HEK293 (cell line): ENCODE results near the gene ABCC10.

Experiments
- CTCF ChIA-PET: fragments of 350-600 bp; formaldehyde crosslinking; extraction: SDS; loops from one replicate; lab custom pipeline; 2021; ENCODE audit warnings: antibody characterized with exemption; lab: Yijun Ruan, JAX
- POLR2A ChIA-PET: fragments of 300-600 bp; formaldehyde crosslinking; extraction: SDS; loops from one replicate; lab custom pipeline; 2020; ENCODE audit warnings: antibody characterized with exemption, inconsistent platforms; lab: Yijun Ruan, JAX
- H3K27ac ChIP-seq: fragments of 200-500 bp; sonication (Bioruptor generic); 2 replicates; pipeline ENCODE4 v1.5.1; 2014; ENCODE audit warnings: low read depth, low read length, control low read depth, inconsistent platforms; ENCODE audit errors: extremely low read depth
- H3K36me3 ChIP-seq, 2 experiments: fragments of 200-500 bp in 1 of 2; sonication (Bioruptor generic) in 1 of 2; 1 replicate in 1 of 2; 2 replicates in 1 of 2; pipeline ENCODE4 v1.5.1; 2014 to 2017; ENCODE audit warnings: inconsistent platforms in 2 of 2, low read length in 2 of 2; ENCODE audit not compliant: control insufficient read depth in 2 of 2, insufficient read depth in 1 of 2
- H3K4me1 ChIP-seq: fragments of 200-500 bp; sonication (Bioruptor generic); 2 replicates; pipeline ENCODE4 v1.5.1; 2014; ENCODE audit warnings: mild to moderate bottlenecking, low read length, inconsistent platforms; ENCODE audit not compliant: control insufficient read depth, insufficient read depth
- H3K4me3 ChIP-seq: 2 replicates; pipeline ENCODE4 v1.5.1; 2011; ENCODE audit warnings: low read depth, mild to moderate bottlenecking, control low read depth, low read length, moderate library complexity
- H3K9me3 ChIP-seq: fragments of 200-500 bp; sonication (Bioruptor generic); 2 replicates; pipeline ENCODE4 v1.5.1; 2014; ENCODE audit warnings: low read depth, low read length, inconsistent platforms; ENCODE audit not compliant: control insufficient read depth, insufficient read depth
- GLIS2 ChIP-seq: fragments of 450-650 bp; formaldehyde crosslinking; IDR thresholded peaks from 2 replicates; pipeline ENCODE4 v1.5.1; 2016; ENCODE audit warnings: missing biosample characterization, missing genetic modification characterization
- HIC1 ChIP-seq: fragments of 450-650 bp; formaldehyde crosslinking; IDR thresholded peaks from 2 replicates; pipeline ENCODE4 v1.5.1; 2016; ENCODE audit warnings: missing biosample characterization, missing genetic modification characterization
- HOXD13 ChIP-seq: sonication (generic); formaldehyde crosslinking; IDR thresholded peaks from 2 replicates; pipeline ENCODE4 v1.8.0; 2022; ENCODE audit warnings: missing genetic modification reagents, borderline replicate concordance
- PRDM2 ChIP-seq: fragments of 450-650 bp; formaldehyde crosslinking; IDR thresholded peaks from 2 replicates; pipeline ENCODE4 v1.5.1; 2016; ENCODE audit warnings: missing biosample characterization, missing genetic modification characterization, borderline replicate concordance
- REPIN1 ChIP-seq: fragments of 450-650 bp; formaldehyde crosslinking; IDR thresholded peaks from 2 replicates; pipeline ENCODE4 v1.5.1; 2017; ENCODE audit warnings: missing biosample characterization, missing genetic modification characterization, low read depth
- SP7 ChIP-seq: fragments of 450-650 bp; formaldehyde crosslinking; IDR thresholded peaks from 2 replicates; pipeline ENCODE4 v1.5.1; 2016; ENCODE audit warnings: missing biosample characterization, missing genetic modification characterization
- ZBTB26 ChIP-seq: fragments of 450-650 bp; formaldehyde crosslinking; optimal IDR thresholded peaks from 2 replicates; pipeline ENCODE3; 2016; ENCODE audit warnings: missing biosample characterization, mild to moderate bottlenecking, missing genetic modification characterization
- ZNF18 ChIP-seq: fragments of 450-650 bp; formaldehyde crosslinking; IDR thresholded peaks from 2 replicates; pipeline ENCODE4 v1.5.1; 2016; ENCODE audit warnings: missing biosample characterization, missing genetic modification characterization
- ZNF24 ChIP-seq: fragments of 450-650 bp; formaldehyde crosslinking; IDR thresholded peaks from 2 replicates; pipeline ENCODE4 v1.5.1; 2016; ENCODE audit warnings: missing biosample characterization, missing genetic modification characterization
- ZNF362 ChIP-seq: fragments of 450-650 bp; formaldehyde crosslinking; IDR thresholded peaks from 2 replicates; pipeline ENCODE4 v1.5.1; 2016; ENCODE audit warnings: missing biosample characterization, missing genetic modification characterization
- ZNF398 ChIP-seq: fragments of 450-650 bp; formaldehyde crosslinking; IDR thresholded peaks from 2 replicates; pipeline ENCODE4 v1.5.1; 2017; ENCODE audit warnings: missing biosample characterization, missing genetic modification characterization
- ZNF600 ChIP-seq: fragments of 450-650 bp; formaldehyde crosslinking; IDR thresholded peaks from 2 replicates; pipeline ENCODE4 v1.5.1; 2016; ENCODE audit warnings: missing biosample characterization, missing genetic modification characterization
- ZNF792 ChIP-seq: fragments of 450-650 bp; formaldehyde crosslinking; IDR thresholded peaks from 2 replicates; pipeline ENCODE4 v1.5.1; 2016; ENCODE audit warnings: missing biosample characterization, missing genetic modification characterization

Gene ABCC10

GRCh38 chr6:43451348-43451747 is 24.0 kb downstream of the ABCC10 start (continued):
- TF ChIP-seq HIC1 = no peak
- no peak for TF ChIP-seq GLIS2
- no peak for TF ChIP-seq ZNF398 (tag by site-specific recombination)
- no peak for TF ChIP-seq ZNF24
- TF ChIP-seq ZBTB26 = no peak
- TF ChIP-seq REPIN1 = no peak
- TF ChIP-seq ZNF792 (tag by site-specific recombination) = no peak

GRCh38 chr6:43451939-43452338 is 24.6 kb downstream of the ABCC10 start:
- ChIA-PET POLR2A (interaction anchor here (0.6 kb wide), 1 partner anchor 33 kb away, joined by 4 read pairs; no protein-coding TSS in a partner anchor), CTCF (interaction anchor here (0.7 to 6.1 kb wide), 4 partner anchors 16 to 145 kb away, joined by 3 to 56 read pairs (median 28); no protein-coding TSS in a partner anchor)
- no peaks in the 10 kb centered on the region for H3K9me3 ChIP-seq
- no peak overlapping the region for H3K4me3 ChIP-seq
- no peaks in the 10 kb centered on the region for H3K4me1 ChIP-seq
- H3K36me3 ChIP-seq = peaks cover 4 to 59% of the 10 kb centered on the region in 2 experiments; a peak in 2 of 3 replicates
- no peak for TF ChIP-seq ZNF362 (tag by site-specific recombination)
- no peak for TF ChIP-seq ZNF600 (tag by site-specific recombination)
- no peak for TF ChIP-seq PRDM2 (tag by site-specific recombination)
- no peak for TF ChIP-seq ZNF18
- TF ChIP-seq HOXD13 (CRISPR knock-in tag) = no peak
- no peak for TF ChIP-seq SP7 (tag by site-specific recombination)
- no peak overlapping the region for H3K27ac ChIP-seq
